Measurements from ENCODE around the gene ANKRD11. TPM values are rescaled to one million over a fixed set of nuclear protein-coding genes. Genes with fewer than 3 reads are reported as not detected.

ANKRD11 gene
- total and polyA plus RNA-seq, 8 donors, result 90.7 to 123 (median 98.4) TPM

DNA sequence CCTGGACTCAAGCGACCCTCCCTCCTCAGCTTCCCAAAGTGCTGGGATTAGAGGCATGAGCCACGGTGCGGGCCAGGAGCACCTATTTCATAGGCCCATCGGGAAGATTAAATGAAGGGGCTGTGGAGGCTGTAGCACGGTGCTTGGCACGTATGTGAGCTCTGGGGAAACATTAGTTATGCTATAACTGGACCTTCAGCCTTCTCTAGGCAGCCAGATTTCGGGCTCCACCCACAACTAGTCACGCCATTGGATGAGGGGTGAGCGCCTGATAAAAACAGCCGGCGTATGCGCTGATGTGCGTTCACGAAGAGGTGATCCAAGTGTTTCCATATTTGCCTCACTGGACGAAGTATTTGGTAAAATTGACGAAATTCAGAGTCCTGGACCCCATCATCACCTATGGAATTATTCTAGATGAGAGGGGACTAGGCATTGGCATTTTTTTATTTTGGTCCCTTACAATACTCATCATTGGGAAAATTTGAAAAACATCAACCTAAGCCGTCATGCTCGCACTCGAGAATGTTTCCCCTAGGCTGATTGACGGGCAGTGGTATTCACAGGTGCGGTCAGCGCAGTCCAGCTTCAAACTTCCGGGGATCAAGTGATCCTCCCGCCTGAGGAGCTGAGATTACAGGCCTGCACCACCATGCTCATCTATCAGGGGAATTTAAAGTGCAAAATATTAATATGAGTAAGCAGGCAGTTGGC, 1.8 kb upstream of the ANKRD11 start:
- intact Hi-C loops (cut with DNase I), result no loop called here
- ATAC-seq (no peak), DNase-seq (peak in 1 of 4 donors; percentile 33)
- H3K27ac ChIP-seq, result peak overlapping the region in 1 of 2 donors; percentile 99
- H3K27me3 ChIP-seq, result no peaks in the 10 kb centered on the region
- peaks cover 23 to 43% of the 10 kb centered on the region in 2 donors for H3K4me1 ChIP-seq
- no peaks in the 10 kb centered on the region for H3K9me3 ChIP-seq
- no peak for TF ChIP-seq CTCF (IDR thresholded peaks at IDR 0.05)
- peak overlapping the region in 1 of 2 donors; percentile 88 for H3K4me3 ChIP-seq
- peaks cover 0 to 7% of the 10 kb centered on the region in 2 donors for H3K36me3 ChIP-seq

DNA sequence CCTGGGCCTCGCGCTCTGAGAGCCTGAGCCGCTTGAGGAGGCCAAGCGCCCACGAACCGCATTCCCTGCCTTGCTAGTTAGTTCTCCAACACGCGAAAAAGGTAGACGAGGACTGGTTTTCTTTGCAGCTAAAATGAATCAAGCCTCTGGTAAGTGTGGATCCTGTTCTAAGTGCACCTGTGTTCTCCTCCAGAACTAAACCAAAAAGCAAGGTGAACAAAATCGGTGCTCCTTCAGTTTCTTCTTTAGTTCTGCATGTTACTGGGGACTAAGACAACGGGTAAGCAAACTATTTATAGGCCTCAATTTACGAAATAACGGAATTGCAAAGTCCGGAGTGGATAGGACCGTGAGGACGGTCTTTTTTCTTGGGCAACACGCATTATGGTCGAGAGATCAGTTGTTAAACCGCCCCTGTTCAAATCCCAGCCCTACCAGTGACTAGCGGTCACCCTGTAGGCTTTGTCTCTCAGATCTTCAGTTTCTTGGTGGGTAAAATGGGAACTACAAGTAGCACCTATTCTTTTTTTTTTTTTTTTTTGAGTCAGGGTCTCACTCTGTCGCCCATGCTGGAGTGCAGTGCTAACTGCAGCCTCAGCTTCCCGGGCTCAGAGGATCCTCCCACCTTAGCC, 993 bp upstream of the ANKRD11 start:
- no peak for TF ChIP-seq CTCF (IDR thresholded peaks at IDR 0.05)

GRCh38 chr16:89489898-89490438, 393 bp downstream of the ANKRD11 start:
- Histone ChIP-seq H3K4me1 (peaks cover 23 to 64% of the 10 kb centered on the region in 2 donors), H3K4me3 (peak overlapping the region; percentile 88 to 89), H3K27ac (peak overlapping the region; percentile 94 to 99), H3K27me3 (no peaks in the 10 kb centered on the region), H3K36me3 (peaks cover 0 to 7% of the 10 kb centered on the region in 2 donors), H3K9me3 (no peaks in the 10 kb centered on the region)
- no peak for ATAC-seq
- no peak for TF ChIP-seq CTCF (IDR thresholded peaks at IDR 0.05)
- DNase-seq, result peak in 1 of 4 donors; percentile 85
- intact Hi-C loops (cut with DNase I), result no loop called here

More for the DNA sequence above, 993 bp upstream of the ANKRD11 start:
- Histone ChIP-seq H3K36me3 (peaks cover 0 to 7% of the 10 kb centered on the region in 2 donors), H3K4me1 (peaks cover 23 to 51% of the 10 kb centered on the region in 2 donors), H3K27ac (peak overlapping the region; percentile 89 to 99), H3K27me3 (no peaks in the 10 kb centered on the region), H3K9me3 (no peaks in the 10 kb centered on the region), H3K4me3 (peak overlapping the region; percentile 88 to 89)
- intact Hi-C loops (cut with DNase I), result no loop called here
- DNase-seq (no peak), ATAC-seq (no peak)

- TF ChIP-seq CTCF (IDR thresholded peaks at IDR 0.05), result peak in 1 of 2 donors; percentile 54
- peaks cover 0 to 7% of the 10 kb centered on the region in 2 donors for H3K36me3 ChIP-seq
- no peaks in the 10 kb centered on the region for H3K9me3 ChIP-seq
- intact Hi-C loops (cut with DNase I), result no loop called here
- no peaks in the 10 kb centered on the region for H3K27me3 ChIP-seq
- H3K27ac ChIP-seq, result peak overlapping the region; percentile 94 to 99
- peak overlapping the region; percentile 88 to 89 for H3K4me3 ChIP-seq
- H3K4me1 ChIP-seq, result peaks cover 23 to 71% of the 10 kb centered on the region in 2 donors
- ATAC-seq (peak; percentile 47), DNase-seq (peak; percentile 85 to 95 (median 92))
These were observed 1.1 kb downstream of the ANKRD11 start for GRCh38 chr16:89489040-89489897.

Data from left lung (tissue), 10 donors.